H1 (cell line): Measurements from ENCODE around the gene MYL3. TPM values are rescaled to one million over a fixed set of nuclear protein-coding genes. Genes with fewer than 3 reads are reported as not detected.

Experiments used
- ASH2L ChIP-seq: fragments of 200-600, 300-600 bp; sonication (generic); IDR thresholded peaks from one replicate; pipeline ENCODE4 v1.7.1; 2017; ENCODE audit warnings: low read length
- KDM4A ChIP-seq: IDR thresholded peaks from one replicate; pipeline ENCODE4 v1.7.1; 2012; ENCODE audit warnings: low read depth, mild to moderate bottlenecking, moderate library complexity, low read length, inconsistent platforms; ENCODE audit not compliant: severe bottlenecking
- SP1 ChIP-seq: IDR thresholded peaks from 2 replicates; pipeline ENCODE4 v1.6.1; 2011; ENCODE audit warnings: low read depth, low read length
- polyA plus RNA-seq, 7 experiments: library from polyadenylated mRNA; depleted of rRNA in 3 of 7; stranded (reverse) in 5 of 7; unstranded in 2 of 7; fragments of >200 nt in 5 of 7; fragments of 200-250 nt in 2 of 7; gene quantifications; 1 replicate in 5 of 7; 2 replicates in 1 of 7; 4 replicates in 1 of 7; pipeline versions ENCODE4 v1.2.1 to v1.2.3, GENCODE V29; 2011 to 2013; ENCODE audit warnings: missing spikeins in 2 of 7, mixed read lengths in 2 of 7
- total RNA-seq: library from RNA; stranded (reverse); fragmentation: NEBNext Ultra II Directional; extraction: Animal tissue kit (Norgen Biotek cat#: 25700); gene quantifications from 2 replicates; pipeline ENCODE4 v1.2.1, GENCODE V29; 2021
- TF ChIP-seq, protein P1 (sequence below): fragments of 300-600 bp; sonication (generic); IDR thresholded peaks from 2 replicates; pipeline ENCODE4 v1.7.1; 2012; ENCODE audit warnings: low read length, moderate library complexity, mild to moderate bottlenecking, inconsistent platforms; ENCODE audit not compliant: insufficient replicate concordance
- TF ChIP-seq, protein P2 (sequence below): IDR thresholded peaks from 2 replicates; pipeline ENCODE4 v1.6.1; 2011; ENCODE audit warnings: low read depth, mild to moderate bottlenecking, low read length; ENCODE audit not compliant: insufficient read depth

The MYL3 gene
- total and polyA plus RNA-seq, 2 of the 8 experiments (the other 6 are each of a cell fraction or from before 2014, with no cell fraction given): 0.06 TPM; not detected in 1

DNA sequence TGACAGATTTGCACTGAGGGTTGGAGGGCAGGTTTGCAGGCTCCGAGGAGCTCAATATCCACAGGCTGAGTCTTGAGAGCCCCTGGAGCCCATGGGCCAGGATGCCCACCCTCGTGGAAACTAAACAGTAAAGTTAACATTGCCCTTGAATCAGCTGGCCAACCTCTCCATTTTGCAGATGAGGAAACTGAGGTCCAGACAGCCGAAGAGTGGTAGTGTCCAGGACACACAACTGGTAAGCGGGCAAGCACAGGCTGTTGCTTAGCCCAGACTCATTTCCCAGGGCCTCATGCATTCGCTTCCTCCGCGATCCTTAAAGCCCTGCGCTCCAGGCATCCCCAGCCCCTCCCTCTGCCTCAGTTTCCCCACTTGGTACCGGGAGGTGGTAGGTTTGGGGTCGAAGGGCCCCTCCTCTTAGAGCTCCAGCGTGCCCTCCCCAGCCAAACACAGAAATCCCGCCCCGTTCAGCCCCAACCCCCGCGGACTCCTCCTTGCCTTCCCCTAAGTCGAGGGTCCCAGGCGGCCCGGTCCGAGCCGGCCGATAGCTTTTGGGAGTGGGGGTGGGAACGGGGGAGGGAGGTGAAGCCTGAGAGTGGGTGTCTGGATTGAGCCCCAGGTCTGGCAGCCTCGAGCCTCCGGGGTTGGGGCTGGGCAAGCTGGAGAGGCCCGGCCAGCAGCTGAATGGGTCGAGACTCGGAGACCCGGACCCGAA, 17.8 kb upstream of the MYL3 start (continued):
- TF ChIP-seq, protein P1, sequence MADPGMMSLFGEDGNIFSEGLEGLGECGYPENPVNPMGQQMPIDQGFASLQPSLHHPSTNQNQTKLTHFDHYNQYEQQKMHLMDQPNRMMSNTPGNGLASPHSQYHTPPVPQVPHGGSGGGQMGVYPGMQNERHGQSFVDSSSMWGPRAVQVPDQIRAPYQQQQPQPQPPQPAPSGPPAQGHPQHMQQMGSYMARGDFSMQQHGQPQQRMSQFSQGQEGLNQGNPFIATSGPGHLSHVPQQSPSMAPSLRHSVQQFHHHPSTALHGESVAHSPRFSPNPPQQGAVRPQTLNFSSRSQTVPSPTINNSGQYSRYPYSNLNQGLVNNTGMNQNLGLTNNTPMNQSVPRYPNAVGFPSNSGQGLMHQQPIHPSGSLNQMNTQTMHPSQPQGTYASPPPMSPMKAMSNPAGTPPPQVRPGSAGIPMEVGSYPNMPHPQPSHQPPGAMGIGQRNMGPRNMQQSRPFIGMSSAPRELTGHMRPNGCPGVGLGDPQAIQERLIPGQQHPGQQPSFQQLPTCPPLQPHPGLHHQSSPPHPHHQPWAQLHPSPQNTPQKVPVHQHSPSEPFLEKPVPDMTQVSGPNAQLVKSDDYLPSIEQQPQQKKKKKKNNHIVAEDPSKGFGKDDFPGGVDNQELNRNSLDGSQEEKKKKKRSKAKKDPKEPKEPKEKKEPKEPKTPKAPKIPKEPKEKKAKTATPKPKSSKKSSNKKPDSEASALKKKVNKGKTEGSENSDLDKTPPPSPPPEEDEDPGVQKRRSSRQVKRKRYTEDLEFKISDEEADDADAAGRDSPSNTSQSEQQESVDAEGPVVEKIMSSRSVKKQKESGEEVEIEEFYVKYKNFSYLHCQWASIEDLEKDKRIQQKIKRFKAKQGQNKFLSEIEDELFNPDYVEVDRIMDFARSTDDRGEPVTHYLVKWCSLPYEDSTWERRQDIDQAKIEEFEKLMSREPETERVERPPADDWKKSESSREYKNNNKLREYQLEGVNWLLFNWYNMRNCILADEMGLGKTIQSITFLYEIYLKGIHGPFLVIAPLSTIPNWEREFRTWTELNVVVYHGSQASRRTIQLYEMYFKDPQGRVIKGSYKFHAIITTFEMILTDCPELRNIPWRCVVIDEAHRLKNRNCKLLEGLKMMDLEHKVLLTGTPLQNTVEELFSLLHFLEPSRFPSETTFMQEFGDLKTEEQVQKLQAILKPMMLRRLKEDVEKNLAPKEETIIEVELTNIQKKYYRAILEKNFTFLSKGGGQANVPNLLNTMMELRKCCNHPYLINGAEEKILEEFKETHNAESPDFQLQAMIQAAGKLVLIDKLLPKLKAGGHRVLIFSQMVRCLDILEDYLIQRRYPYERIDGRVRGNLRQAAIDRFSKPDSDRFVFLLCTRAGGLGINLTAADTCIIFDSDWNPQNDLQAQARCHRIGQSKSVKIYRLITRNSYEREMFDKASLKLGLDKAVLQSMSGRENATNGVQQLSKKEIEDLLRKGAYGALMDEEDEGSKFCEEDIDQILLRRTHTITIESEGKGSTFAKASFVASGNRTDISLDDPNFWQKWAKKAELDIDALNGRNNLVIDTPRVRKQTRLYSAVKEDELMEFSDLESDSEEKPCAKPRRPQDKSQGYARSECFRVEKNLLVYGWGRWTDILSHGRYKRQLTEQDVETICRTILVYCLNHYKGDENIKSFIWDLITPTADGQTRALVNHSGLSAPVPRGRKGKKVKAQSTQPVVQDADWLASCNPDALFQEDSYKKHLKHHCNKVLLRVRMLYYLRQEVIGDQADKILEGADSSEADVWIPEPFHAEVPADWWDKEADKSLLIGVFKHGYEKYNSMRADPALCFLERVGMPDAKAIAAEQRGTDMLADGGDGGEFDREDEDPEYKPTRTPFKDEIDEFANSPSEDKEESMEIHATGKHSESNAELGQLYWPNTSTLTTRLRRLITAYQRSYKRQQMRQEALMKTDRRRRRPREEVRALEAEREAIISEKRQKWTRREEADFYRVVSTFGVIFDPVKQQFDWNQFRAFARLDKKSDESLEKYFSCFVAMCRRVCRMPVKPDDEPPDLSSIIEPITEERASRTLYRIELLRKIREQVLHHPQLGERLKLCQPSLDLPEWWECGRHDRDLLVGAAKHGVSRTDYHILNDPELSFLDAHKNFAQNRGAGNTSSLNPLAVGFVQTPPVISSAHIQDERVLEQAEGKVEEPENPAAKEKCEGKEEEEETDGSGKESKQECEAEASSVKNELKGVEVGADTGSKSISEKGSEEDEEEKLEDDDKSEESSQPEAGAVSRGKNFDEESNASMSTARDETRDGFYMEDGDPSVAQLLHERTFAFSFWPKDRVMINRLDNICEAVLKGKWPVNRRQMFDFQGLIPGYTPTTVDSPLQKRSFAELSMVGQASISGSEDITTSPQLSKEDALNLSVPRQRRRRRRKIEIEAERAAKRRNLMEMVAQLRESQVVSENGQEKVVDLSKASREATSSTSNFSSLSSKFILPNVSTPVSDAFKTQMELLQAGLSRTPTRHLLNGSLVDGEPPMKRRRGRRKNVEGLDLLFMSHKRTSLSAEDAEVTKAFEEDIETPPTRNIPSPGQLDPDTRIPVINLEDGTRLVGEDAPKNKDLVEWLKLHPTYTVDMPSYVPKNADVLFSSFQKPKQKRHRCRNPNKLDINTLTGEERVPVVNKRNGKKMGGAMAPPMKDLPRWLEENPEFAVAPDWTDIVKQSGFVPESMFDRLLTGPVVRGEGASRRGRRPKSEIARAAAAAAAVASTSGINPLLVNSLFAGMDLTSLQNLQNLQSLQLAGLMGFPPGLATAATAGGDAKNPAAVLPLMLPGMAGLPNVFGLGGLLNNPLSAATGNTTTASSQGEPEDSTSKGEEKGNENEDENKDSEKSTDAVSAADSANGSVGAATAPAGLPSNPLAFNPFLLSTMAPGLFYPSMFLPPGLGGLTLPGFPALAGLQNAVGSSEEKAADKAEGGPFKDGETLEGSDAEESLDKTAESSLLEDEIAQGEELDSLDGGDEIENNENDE: no peak
- TF ChIP-seq ASH2L (peak; percentile 28), SP1 (no peak), KDM4A (peak; percentile 19)
- TF ChIP-seq, protein P2, sequence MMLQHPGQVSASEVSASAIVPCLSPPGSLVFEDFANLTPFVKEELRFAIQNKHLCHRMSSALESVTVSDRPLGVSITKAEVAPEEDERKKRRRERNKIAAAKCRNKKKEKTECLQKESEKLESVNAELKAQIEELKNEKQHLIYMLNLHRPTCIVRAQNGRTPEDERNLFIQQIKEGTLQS: no peak
